ENCODE data around the gene KLK3.

Gene KLK3

GRCh38 chr19:50878851-50879250 is 24.1 kb downstream of the KLK3 start:
- Histone ChIP-seq H3K9ac (ENCODE audit: low read length) (no peak overlapping the region), H3K4me3 (ENCODE audit: insufficient read depth, low read length, poor library complexity, severe bottlenecking) (no peak overlapping the region), H3F3A (ENCODE audit: insufficient read depth) (no peaks in the 10 kb centered on the region), H3K9me3 (ENCODE audit: insufficient read depth, low read length) (no peaks in the 10 kb centered on the region), H3K36me3 (ENCODE audit: low read length) (no peaks in the 10 kb centered on the region), H3K79me2 (ENCODE audit: insufficient read depth, low read length) (no peaks in the 10 kb centered on the region), H3K4me2 (ENCODE audit: low read depth, low read length, poor library complexity, severe bottlenecking) (no peak overlapping the region), H3K27me3 (ENCODE audit: low read length) (no peaks in the 10 kb centered on the region; the same call in 1 of the 2 replicates), H3K9me2 (replicated peaks; ENCODE audit: insufficient read depth, low read length) (no peaks in the 10 kb centered on the region), H3K27ac (ENCODE audit: low read depth, low read length) (no peak overlapping the region), H2AFZ (ENCODE audit: low read depth, low read length, severe bottlenecking) (no peak overlapping the region), H4K20me1 (ENCODE audit: low read depth, low read length) (no peaks in the 10 kb centered on the region)
- no peak for TF ChIP-seq CTCF (IDR thresholded peaks at IDR 0.05; ENCODE audit: insufficient read depth, low read length, poor library complexity, severe bottlenecking)
- no peak for TF ChIP-seq EZH2phosphoT487 (conservative IDR thresholded peaks at IDR 0.05; ENCODE audit: low read length)

- Histone ChIP-seq H3K9me3 (ENCODE audit: insufficient read depth, low read length) (no peaks in the 10 kb centered on the region), H3K27me3 (ENCODE audit: low read length) (no peaks in the 10 kb centered on the region; the same call in 1 of the 2 replicates)
Measured at GRCh38 chr19:50880241-50880640, 25.5 kb downstream of the KLK3 start.

GRCh38 chr19:50882188-50882587 is 27.5 kb downstream of the KLK3 start:
- Histone ChIP-seq H3K4me3 (ENCODE audit: insufficient read depth, low read length, poor library complexity, severe bottlenecking) (no peak overlapping the region), H4K20me1 (ENCODE audit: low read depth, low read length) (no peaks in the 10 kb centered on the region), H3F3A (ENCODE audit: insufficient read depth) (no peaks in the 10 kb centered on the region), H3K27me3 (ENCODE audit: low read length) (no peaks in the 10 kb centered on the region), H3K9me2 (replicated peaks; ENCODE audit: insufficient read depth, low read length) (no peaks in the 10 kb centered on the region), H2AFZ (ENCODE audit: low read depth, low read length, severe bottlenecking) (no peak overlapping the region), H3K9ac (ENCODE audit: low read length) (no peak overlapping the region), H3K27ac (ENCODE audit: low read depth, low read length) (no peak overlapping the region), H3K36me3 (ENCODE audit: low read length) (no peaks in the 10 kb centered on the region), H3K9me3 (ENCODE audit: insufficient read depth, low read length) (no peaks in the 10 kb centered on the region), H3K79me2 (ENCODE audit: insufficient read depth, low read length) (no peaks in the 10 kb centered on the region), H3K4me2 (ENCODE audit: low read depth, low read length, poor library complexity, severe bottlenecking) (no peak overlapping the region)
- TF ChIP-seq EZH2phosphoT487 (conservative IDR thresholded peaks at IDR 0.05; ENCODE audit: low read length) = no peak
- no peak for TF ChIP-seq CTCF (IDR thresholded peaks at IDR 0.05; ENCODE audit: insufficient read depth, low read length, poor library complexity, severe bottlenecking)

More at GRCh38 chr19:50880241-50880640, 25.5 kb downstream of the KLK3 start:
- Histone ChIP-seq H3K9ac (ENCODE audit: low read length) (no peak overlapping the region), H3K36me3 (ENCODE audit: low read length) (no peaks in the 10 kb centered on the region), H2AFZ (ENCODE audit: low read depth, low read length, severe bottlenecking) (no peak overlapping the region), H3F3A (ENCODE audit: insufficient read depth) (no peaks in the 10 kb centered on the region), H3K4me2 (ENCODE audit: low read depth, low read length, poor library complexity, severe bottlenecking) (no peak overlapping the region), H3K9me2 (replicated peaks; ENCODE audit: insufficient read depth, low read length) (no peaks in the 10 kb centered on the region), H3K79me2 (ENCODE audit: insufficient read depth, low read length) (no peaks in the 10 kb centered on the region), H3K27ac (ENCODE audit: low read depth, low read length) (no peak overlapping the region), H4K20me1 (ENCODE audit: low read depth, low read length) (no peaks in the 10 kb centered on the region), H3K4me3 (ENCODE audit: insufficient read depth, low read length, poor library complexity, severe bottlenecking) (no peak overlapping the region)
- TF ChIP-seq CTCF (IDR thresholded peaks at IDR 0.05; ENCODE audit: insufficient read depth, low read length, poor library complexity, severe bottlenecking) = no peak
- TF ChIP-seq EZH2phosphoT487 (conservative IDR thresholded peaks at IDR 0.05; ENCODE audit: low read length) = no peak
